Ovary (tissue), 9 donors: ENCODE data around the gene ACOT7. TPM values are rescaled to one million over a fixed set of nuclear protein-coding genes. Genes with fewer than 3 reads are reported as not detected.

Experiments used
- DNase-seq, 5 donors: peaks; one replicate each; pipeline ENCODE4 v3.0.0-alpha.2; 2019 to 2020
- H3K27ac ChIP-seq, 2 donors: fragments of 200-600 bp; one replicate each; pipeline versions ENCODE4 v1.5.1 to v1.8.0; 2019 to 2022
- H3K27me3 ChIP-seq: fragments of 200-600 bp; one replicate; pipeline ENCODE4 v1.8.0; 2022
- H3K36me3 ChIP-seq: fragments of 200-600 bp; sonication (generic); one replicate; pipeline ENCODE4 v1.5.1; 2019
- H3K4me1 ChIP-seq: one replicate; pipeline ENCODE4 v1.8.1; 2013; ENCODE audit warnings: mild to moderate bottlenecking, moderate library complexity; ENCODE audit not compliant: insufficient read depth
- H3K4me3 ChIP-seq: fragments of 200-600 bp; sonication (generic); one replicate; pipeline ENCODE4 v1.5.1; 2017
- H3K9me3 ChIP-seq, 2 donors: fragments of 200-600 bp in 1 of 2; sonication (generic) in 1 of 2; one replicate each; pipeline versions ENCODE4 v1.5.1 to v1.8.1; 2013 to 2019; ENCODE audit warnings: mild to moderate bottlenecking in 1 of 2, moderate library complexity in 1 of 2
- EP300 ChIP-seq: sonication (generic); formaldehyde crosslinking; IDR thresholded peaks from one replicate; pipeline ENCODE4 v1.6.1; 2017; ENCODE audit warnings: antibody characterized with exemption
- POLR2A ChIP-seq: fragments of 450-650 bp; IDR thresholded peaks from one replicate; pipeline ENCODE4 v1.6.1; 2017; ENCODE audit warnings: antibody characterized with exemption, mild to moderate bottlenecking, moderate library complexity
- WGBS, 3 donors: extraction: QIAGEN DNeasy Blood & Tissue Kit in 1 of 3; methylation state at CpG; one replicate each; pipeline versions ENCODE4 v1.1.5 to v1.1.7; 2013 to 2017; 5-methylcytosine and 5-hydroxymethylcytosine counted together
- intact Hi-C, 4 donors: fragments of 100-400 bp; cut with DNase I; formaldehyde crosslinking; loops; one replicate each; pipeline versions ENCODE4 v1.11.0 to v1.15.1; 2022 to 2023
- polyA plus RNA-seq, 2 donors: library from polyadenylated mRNA; stranded (reverse); fragments of 200-250 nt in 1 of 2; fragments of 350-450 nt in 1 of 2; fragmentation: Illumina TruSeq in 1 of 2; extraction: RNeasy Lipid Tissue Mini Kit (QIAGEN cat#74804) in 1 of 2; gene quantifications; one replicate each; pipeline ENCODE4 v1.2.3, GENCODE V29; 2013 to 2014
- total RNA-seq, 7 donors: library from RNA; depleted of rRNA in 2 of 7; stranded (reverse); fragments of >200 nt in 2 of 7; fragmentation: NEBNext Ultra II Directional in 3 of 7; extraction: Animal tissue kit (Norgen Biotek cat#: 25700) in 3 of 7; gene quantifications; one replicate each; pipeline versions ENCODE4 v1.1.0 to v1.2.4, GENCODE V29; 2016 to 2023
- TF ChIP-seq, protein P1 (sequence below), 3 donors: fragments of 450-650 bp in 2 of 3; fragments of 200-600 bp in 1 of 3; IDR thresholded peaks; one replicate each; pipeline versions ENCODE4 v1.5.1 to v1.8.0; 2016 to 2022; ENCODE audit warnings: antibody characterized with exemption in 3 of 3, mild to moderate bottlenecking in 1 of 3
- donor health status: DM: no; HTN: no; CAD: no; lungs with moderate emphysema.
- donor health status: DM: no; HTN: no; CAD: no.
- donor health status: Bipolar disorder and iron deficiency.
- donor health status: DM: yes; HTN: yes; CAD: no.
- donor health status: DM: no; HTN: no; CAD: no.
- donor health status: DM: yes; HTN: yes; CAD: no.

The ACOT7 gene
- total and polyA plus RNA-seq, 9 donors: 6.4 to 20.7 (median 11.3) TPM

DNA sequence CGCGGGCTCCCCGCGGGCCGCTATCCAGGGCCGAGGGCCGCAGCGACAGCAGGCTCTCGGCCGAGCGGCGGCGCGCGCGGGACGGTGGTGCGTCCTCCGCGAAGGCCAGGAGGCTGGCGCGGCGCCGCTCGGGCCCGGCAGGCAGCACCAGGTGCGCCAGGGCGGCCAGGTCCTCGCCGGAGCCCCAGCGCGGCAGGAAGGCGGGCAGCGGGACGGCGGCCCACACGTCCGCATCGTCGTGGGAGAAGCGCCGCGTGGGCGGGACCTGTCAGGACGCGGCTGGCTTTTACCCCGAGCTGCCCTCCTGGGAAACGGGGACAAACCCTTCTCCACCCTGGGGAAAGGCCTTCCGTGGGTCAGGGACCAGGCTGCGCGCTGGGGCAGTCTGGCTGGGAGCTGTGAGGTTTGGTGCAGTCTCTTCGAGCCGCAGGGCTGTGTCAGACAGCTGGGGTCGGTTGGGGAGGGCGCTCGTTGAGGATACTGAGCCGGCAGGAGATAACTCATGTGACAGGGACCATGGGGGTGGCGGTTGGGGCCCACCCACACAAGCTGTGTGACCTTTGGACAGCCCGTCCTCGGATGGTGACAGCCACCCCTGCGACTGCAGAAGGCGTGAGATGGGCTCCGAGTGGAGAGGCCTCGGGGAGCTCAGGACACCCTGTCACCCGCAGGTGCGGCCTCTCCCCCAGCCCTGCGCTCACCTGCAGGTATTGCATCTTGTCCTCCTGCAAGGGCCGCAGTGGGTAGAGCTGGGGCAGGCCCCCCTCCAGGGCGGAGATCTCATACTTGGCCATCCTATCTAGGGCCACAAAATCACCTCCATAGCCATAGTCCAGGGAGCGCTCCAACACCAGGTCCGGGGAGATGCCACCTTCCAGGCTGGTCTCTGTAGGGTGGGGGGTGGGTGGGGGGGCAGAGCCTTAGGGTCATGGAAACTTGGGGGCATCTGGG, 143.6 kb downstream of the ACOT7 start:
- Histone ChIP-seq H3K27ac (no peak overlapping the region), H3K4me3 (no peak overlapping the region), H3K27me3 (peaks cover 6% of the 10 kb centered on the region), H3K4me1 (peaks cover 18% of the 10 kb centered on the region), H3K9me3 (no peaks in the 10 kb centered on the region), H3K36me3 (no peaks in the 10 kb centered on the region)
- peak in 3 of 5 donors; percentile 37 to 48 (median 37) for DNase-seq
- TF ChIP-seq, protein P1, sequence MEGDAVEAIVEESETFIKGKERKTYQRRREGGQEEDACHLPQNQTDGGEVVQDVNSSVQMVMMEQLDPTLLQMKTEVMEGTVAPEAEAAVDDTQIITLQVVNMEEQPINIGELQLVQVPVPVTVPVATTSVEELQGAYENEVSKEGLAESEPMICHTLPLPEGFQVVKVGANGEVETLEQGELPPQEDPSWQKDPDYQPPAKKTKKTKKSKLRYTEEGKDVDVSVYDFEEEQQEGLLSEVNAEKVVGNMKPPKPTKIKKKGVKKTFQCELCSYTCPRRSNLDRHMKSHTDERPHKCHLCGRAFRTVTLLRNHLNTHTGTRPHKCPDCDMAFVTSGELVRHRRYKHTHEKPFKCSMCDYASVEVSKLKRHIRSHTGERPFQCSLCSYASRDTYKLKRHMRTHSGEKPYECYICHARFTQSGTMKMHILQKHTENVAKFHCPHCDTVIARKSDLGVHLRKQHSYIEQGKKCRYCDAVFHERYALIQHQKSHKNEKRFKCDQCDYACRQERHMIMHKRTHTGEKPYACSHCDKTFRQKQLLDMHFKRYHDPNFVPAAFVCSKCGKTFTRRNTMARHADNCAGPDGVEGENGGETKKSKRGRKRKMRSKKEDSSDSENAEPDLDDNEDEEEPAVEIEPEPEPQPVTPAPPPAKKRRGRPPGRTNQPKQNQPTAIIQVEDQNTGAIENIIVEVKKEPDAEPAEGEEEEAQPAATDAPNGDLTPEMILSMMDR (IDR thresholded peaks at IDR 0.05): no peak
- TF ChIP-seq POLR2A: no peak
- 17 to 19% (median 17%) methylated on average over 58 to 71 of the region's 71 CpGs for WGBS, 3 donors
- intact Hi-C loops: loop anchor here in 3 of 4 donors (5.0 to 10.0 kb wide), 6 partner anchors 92 to 205 kb away; partner anchors contain the start of gene KCNAB2 (in 1 of the 3)

DNA sequence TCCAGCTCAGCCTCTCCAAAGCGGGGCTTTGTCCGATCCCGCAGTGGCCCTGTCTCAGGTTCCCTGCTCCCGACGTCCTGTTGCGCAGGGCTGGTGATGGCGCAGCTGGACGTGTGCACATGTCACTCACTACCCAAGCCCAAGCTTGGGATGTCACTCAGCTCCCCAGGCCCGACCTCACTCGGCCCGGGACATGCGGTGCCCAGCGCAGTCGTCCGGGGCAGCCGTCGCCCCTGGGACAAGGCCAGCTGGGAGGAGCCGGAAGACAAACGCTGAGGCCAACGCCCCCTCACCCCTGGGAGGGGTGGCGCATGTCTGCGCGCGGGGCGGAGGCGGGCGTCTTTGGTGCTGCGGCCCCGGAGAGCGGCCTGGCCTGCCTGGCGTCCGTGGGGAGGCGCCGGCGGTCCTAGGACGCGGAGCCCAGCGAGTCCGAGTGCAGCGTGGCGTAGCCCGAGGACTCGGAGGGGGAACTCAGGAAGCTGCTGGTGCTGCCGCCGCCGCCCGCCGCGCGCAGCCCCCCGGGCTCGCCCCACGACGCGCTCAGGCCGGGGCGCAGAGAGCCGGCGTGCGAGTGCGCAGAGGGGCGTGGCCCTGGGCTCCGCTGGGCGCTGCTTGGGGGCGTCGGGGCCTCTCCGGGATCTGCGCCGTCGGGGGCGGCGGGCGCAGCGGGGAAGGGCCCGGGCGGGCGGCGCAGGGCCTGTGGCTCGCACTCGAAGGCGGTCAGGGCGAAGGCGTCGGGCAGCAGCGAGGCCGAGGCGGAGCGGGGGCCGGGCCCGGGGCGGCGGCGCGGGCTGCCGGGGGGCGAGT, 144.4 kb downstream of the ACOT7 start:
- peaks cover 18% of the 10 kb centered on the region for H3K4me1 ChIP-seq
- WGBS, 3 donors: 5 to 56% (median 13%) methylated on average over 8 to 96 of the region's 96 CpGs
- peak overlapping the region in 1 of 2 donors; percentile 33 for H3K27ac ChIP-seq
- no peaks in the 10 kb centered on the region for H3K36me3 ChIP-seq
- DNase-seq: peak in 4 of 5 donors; percentile 42 to 68 (median 64)
- intact Hi-C loops: loop anchor here in 3 of 4 donors (5.0 to 10.0 kb wide), 6 partner anchors 93 to 204 kb away; partner anchors contain the start of gene KCNAB2 (in 1 of the 3)
- no peaks in the 10 kb centered on the region for H3K9me3 ChIP-seq
- no peak overlapping the region for H3K4me3 ChIP-seq
- peaks cover 6% of the 10 kb centered on the region for H3K27me3 ChIP-seq
- TF ChIP-seq EP300 (no peak), POLR2A (no peak)
- TF ChIP-seq, protein P1 (IDR thresholded peaks at IDR 0.05): no peak

DNA sequence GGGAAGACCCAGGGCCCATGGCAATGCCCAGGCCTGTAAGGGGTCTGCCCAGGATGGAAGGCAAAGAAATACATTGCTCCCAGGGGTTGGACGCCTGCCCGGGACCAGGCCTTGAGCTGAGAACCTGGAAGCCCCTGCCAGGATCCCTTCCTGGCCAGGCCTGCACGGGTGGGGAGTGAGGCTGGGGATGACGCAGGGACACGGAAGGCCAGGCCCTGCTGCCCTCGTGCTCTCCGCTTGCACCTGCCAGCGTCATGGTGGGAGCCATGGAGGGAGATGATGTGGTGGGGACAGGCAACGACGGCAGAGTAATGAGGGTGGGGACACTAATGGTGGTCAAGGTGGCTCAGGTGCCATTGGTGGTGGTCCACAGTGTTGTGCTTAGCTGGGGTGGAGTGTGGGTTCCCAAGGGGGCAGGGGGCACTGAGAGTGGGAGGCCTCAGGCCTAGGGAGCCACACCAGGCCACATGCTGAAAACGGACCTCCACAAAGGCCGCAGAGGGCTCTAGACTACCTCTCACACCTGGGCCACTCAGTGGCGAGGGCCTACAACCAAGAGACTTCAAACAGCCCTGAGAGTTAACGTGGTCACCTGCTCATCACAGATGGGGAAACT, 145.3 kb downstream of the ACOT7 start:
- peak overlapping the region in 1 of 2 donors; percentile 33 for H3K27ac ChIP-seq
- DNase-seq: peak; percentile 53 to 83 (median 72)
- no peaks in the 10 kb centered on the region for H3K9me3 ChIP-seq
- WGBS, 3 donors: 43 to 56% (median 54%) methylated on average over 14 of the region's 14 CpGs
- intact Hi-C loops: loop anchor here in 3 of 4 donors (5.0 to 10.0 kb wide), 6 partner anchors 94 to 203 kb away; partner anchors contain the start of gene KCNAB2 (in 1 of the 3)
- no peaks in the 10 kb centered on the region for H3K36me3 ChIP-seq
- no peak overlapping the region for H3K4me3 ChIP-seq
- peaks cover 10% of the 10 kb centered on the region for H3K27me3 ChIP-seq
- peaks cover 18% of the 10 kb centered on the region for H3K4me1 ChIP-seq
- TF ChIP-seq EP300 (no peak), POLR2A (no peak)
- TF ChIP-seq, protein P1 (IDR thresholded peaks at IDR 0.05): no peak

DNA sequence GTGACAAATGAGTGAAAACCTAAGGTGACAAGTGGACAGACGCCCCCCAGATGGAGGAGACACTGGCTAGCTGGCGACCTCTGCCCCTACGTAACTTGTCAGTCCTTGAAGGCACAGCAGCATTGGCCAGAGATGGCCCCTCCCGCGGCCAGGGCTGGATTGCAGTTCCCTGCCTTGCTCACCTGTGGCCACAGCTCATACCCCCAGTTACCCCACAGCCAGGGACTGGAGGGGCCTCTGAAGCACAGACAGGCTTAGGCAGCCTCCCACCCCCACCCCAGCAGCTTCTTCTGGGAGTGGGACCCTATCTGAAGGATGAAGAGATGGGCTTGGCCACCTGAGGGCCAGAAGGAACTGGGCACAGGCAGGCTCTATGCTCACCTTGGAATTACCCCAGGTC, 145.9 kb downstream of the ACOT7 start:
- WGBS, 3 donors: 50 to 61% (median 58%) methylated on average over 5 of the region's 5 CpGs
- H3K9me3 ChIP-seq: no peaks in the 10 kb centered on the region
- H3K4me3 ChIP-seq: no peak overlapping the region
- no peaks in the 10 kb centered on the region for H3K36me3 ChIP-seq
- TF ChIP-seq, protein P1 (IDR thresholded peaks at IDR 0.05): no peak
- TF ChIP-seq EP300 (no peak), POLR2A (no peak)
- no peak overlapping the region for H3K27ac ChIP-seq
- peaks cover 15% of the 10 kb centered on the region for H3K27me3 ChIP-seq
- peak in 2 of 5 donors; percentile 39 to 47 for DNase-seq
- H3K4me1 ChIP-seq: peaks cover 18% of the 10 kb centered on the region
- intact Hi-C loops: loop anchor here (2.0 to 10.0 kb wide), 8 partner anchors 95 to 203 kb away; partner anchors contain the start of gene KCNAB2 (in 1 of the 4)
